HG03575 (cell line): ENCODE measurements around the gene KRTAP5-7.
"Not testable (repeated sequence)": the region's sequence is repeated elsewhere in the genome, so short reads cannot be mapped to it uniquely, and the experiment has no call there.

Experiments
- ATAC-seq: cut with Tn5 transposase; IDR thresholded peaks from one replicate; pipeline ENCODE4 v1.9.1; 2021; ENCODE audit not compliant: unreplicated experiment, insufficient number of reproducible peaks, low FRiP score; ENCODE audit errors: extremely low read depth

KRTAP5-7 gene

GRCh38 chr11:71526796-71527575 is at the start of gene KRTAP5-7:
Gene KRTAP5-7, plus strand, starts transcription at chr11:71527267. Its CDS starts 34 bp downstream, at chr11:71527301.
- not testable (repeated sequence) for ATAC-seq

GRCh38 chr11:71477641-71478527 is 49.2 kb upstream of the KRTAP5-7 start:
- no peak for ATAC-seq

GRCh38 chr11:71478528-71478840 is 48.6 kb upstream of the KRTAP5-7 start:
- ATAC-seq = no peak

GRCh38 chr11:71481101-71481960 is 45.7 kb upstream of the KRTAP5-7 start:
- no peak for ATAC-seq

- no peak for ATAC-seq
Observed at GRCh38 chr11:71482216-71482615, 44.9 kb upstream of the KRTAP5-7 start.

GRCh38 chr11:71482746-71483364 is 44.2 kb upstream of the KRTAP5-7 start:
- ATAC-seq = no peak

- ATAC-seq = no peak
Observed at GRCh38 chr11:71483692-71484091, 43.4 kb upstream of the KRTAP5-7 start.

GRCh38 chr11:71484248-71485062 is 42.6 kb upstream of the KRTAP5-7 start:
- no peak for ATAC-seq

- no peak for ATAC-seq
Observed at GRCh38 chr11:71485063-71485399, 42.0 kb upstream of the KRTAP5-7 start.

GRCh38 chr11:71485466-71485865 is 41.6 kb upstream of the KRTAP5-7 start:
- no peak for ATAC-seq

GRCh38 chr11:71486320-71486719 is 40.7 kb upstream of the KRTAP5-7 start:
- ATAC-seq = no peak

- ATAC-seq = no peak
Observed at GRCh38 chr11:71488681-71489270, 38.3 kb upstream of the KRTAP5-7 start.

- ATAC-seq = no peak
Observed at GRCh38 chr11:71489311-71490043, 37.6 kb upstream of the KRTAP5-7 start.

- no peak for ATAC-seq
Observed at GRCh38 chr11:71490044-71490730, 36.9 kb upstream of the KRTAP5-7 start.

- ATAC-seq = no peak
Observed at GRCh38 chr11:71490731-71491390, 36.2 kb upstream of the KRTAP5-7 start.

- no peak for ATAC-seq
Observed at GRCh38 chr11:71491531-71491930, 35.5 kb upstream of the KRTAP5-7 start.
